HepG2 (cell line): ENCODE results near the gene GRM8. TPM values are rescaled to one million over a fixed set of nuclear protein-coding genes. Genes with fewer than 3 reads are reported as not detected.

Source experiments
- ATAC-seq: fragments of 200-7000 bp; cut with Tn5 transposase; 3 replicates; pipeline ENCODE4 v1.9.1; 2020; ENCODE audit warnings: mild to moderate bottlenecking, moderate library complexity
- BruUV-seq: library from RNA; stranded (reverse); fragments of 400-500 nt; replicated peaks from 2 replicates; lab custom pipeline; 2021; lab: Mats Ljungman, UMichigan
- CTCF ChIA-PET: fragments of 300-600 bp; formaldehyde crosslinking; extraction: SDS; loops from one replicate; lab custom pipeline; 2021; ENCODE audit warnings: low total read pairs, inconsistent platforms, low intra/inter-chr PET ratio; lab: Yijun Ruan, JAX
- POLR2A ChIA-PET: fragments of 350-600 bp; sonication (Branson Sonifier 250); formaldehyde crosslinking; loops from one replicate; lab custom pipeline; 2020; ENCODE audit warnings: antibody characterized with exemption, inconsistent platforms; lab: Yijun Ruan, JAX
- DNase-seq: peaks from one replicate; pipeline ENCODE4 v3.0.0-alpha.2; 2015; ENCODE audit warnings: low spot score
- FAIRE-seq: peaks from 3 replicates; lab custom pipeline; 2011; peaks lifted over from hg19 to GRCh38; lab: Jason Lieb, UNC
- H2AFZ ChIP-seq: one replicate; pipeline ENCODE4 v1.6.1; 2011; ENCODE audit warnings: low read length, inconsistent platforms
- H3K27ac ChIP-seq: fragments of 300-600 bp; 3 replicates; pipeline ENCODE4 v1.8.0; 2011; ENCODE audit warnings: mixed run types, mild to moderate bottlenecking, mixed read lengths, low read length, inconsistent platforms; ENCODE audit not compliant: insufficient read depth; ENCODE audit errors: extremely low read length
- H3K27me3 ChIP-seq, 2 experiments: fragments of 200-600 bp in 1 of 2; 2 replicates in 1 of 2; 3 replicates in 1 of 2; pipeline versions ENCODE4 v1.6.0 to v1.8.0; 2011; ENCODE audit warnings: low read length in 2 of 2, mild to moderate bottlenecking in 2 of 2, moderate library complexity in 2 of 2, inconsistent platforms in 1 of 2; ENCODE audit not compliant: insufficient read depth in 2 of 2, control insufficient read depth in 1 of 2
- H3K36me3 ChIP-seq, 2 experiments: fragments of 200-600 bp in 1 of 2; replicated peaks in 1 of 2; 2 replicates in 1 of 2; 3 replicates in 1 of 2; pipeline versions ENCODE4 v1.5.1 to v1.8.0; 2011; ENCODE audit warnings: low read length in 2 of 2, inconsistent platforms in 1 of 2; ENCODE audit not compliant: insufficient read depth in 2 of 2, control insufficient read depth in 1 of 2
- H3K4me1 ChIP-seq: 2 replicates; pipeline ENCODE4 v1.5.1; 2012; ENCODE audit warnings: low read length, inconsistent platforms; ENCODE audit not compliant: insufficient read depth
- H3K4me2 ChIP-seq: 2 replicates; pipeline ENCODE4 v1.6.0; 2011; ENCODE audit warnings: low read depth, low read length, inconsistent platforms
- H3K4me3 ChIP-seq, 3 experiments: fragments of 200-600 bp in 1 of 3; sonication (generic), shearing (Covaris generic) in 1 of 3; replicated peaks in 1 of 3; 2 replicates each; pipeline ENCODE4 v1.5.1; 2011 to 2016; ENCODE audit warnings: low read length in 3 of 3, inconsistent platforms in 2 of 3, low read depth in 2 of 3, mild to moderate bottlenecking in 2 of 3, control low read depth in 1 of 3, mixed read lengths in 1 of 3; ENCODE audit not compliant: insufficient read depth in 1 of 3
- H3K79me2 ChIP-seq: one replicate; pipeline ENCODE4 v1.6.1; 2011; ENCODE audit warnings: low read length, inconsistent platforms; ENCODE audit not compliant: insufficient read depth
- H3K9ac ChIP-seq: 2 replicates; pipeline ENCODE4 v1.6.0; 2011; ENCODE audit warnings: mild to moderate bottlenecking, low read depth, low read length, inconsistent platforms; ENCODE audit not compliant: insufficient read depth
- H3K9me3 ChIP-seq: 2 replicates; pipeline ENCODE4 v1.5.1; 2012; ENCODE audit warnings: mild to moderate bottlenecking, low read length
- H4K20me1 ChIP-seq: 2 replicates; pipeline ENCODE4 v1.6.0; 2011; ENCODE audit warnings: inconsistent platforms, mild to moderate bottlenecking, low read length, moderate library complexity; ENCODE audit not compliant: insufficient read depth
- ADNP ChIP-seq: sonication (generic); formaldehyde crosslinking; IDR thresholded peaks from 2 replicates; pipeline ENCODE4 v1.4.0; 2020; ENCODE audit warnings: missing genetic modification reagents
- FOXK1 ChIP-seq: sonication (generic); formaldehyde crosslinking; IDR thresholded peaks from 2 replicates; pipeline ENCODE4 v1.4.0; 2020; ENCODE audit warnings: low read depth, missing genetic modification reagents, borderline replicate concordance
- HMGA1 ChIP-seq: sonication (generic); formaldehyde crosslinking; conservative IDR thresholded peaks from 2 replicates; pipeline ENCODE4 v1.4.0; 2020; ENCODE audit warnings: missing genetic modification reagents
- MAFG ChIP-seq: sonication (generic); formaldehyde crosslinking; IDR thresholded peaks from 2 replicates; pipeline ENCODE4 v1.5.1; 2020; ENCODE audit warnings: mild to moderate bottlenecking, missing genetic modification reagents
- ZNF292 ChIP-seq: sonication (generic); formaldehyde crosslinking; IDR thresholded peaks from 2 replicates; pipeline ENCODE4 v1.8.1; 2022; ENCODE audit warnings: mild to moderate bottlenecking, low read depth, missing genetic modification reagents, borderline replicate concordance
- ZNF660 ChIP-seq: sonication (generic); formaldehyde crosslinking; IDR thresholded peaks from 2 replicates; pipeline ENCODE4 v1.5.1; 2020; ENCODE audit warnings: mild to moderate bottlenecking, low read depth, missing genetic modification reagents, borderline replicate concordance
- ZNF878 ChIP-seq: sonication (generic); formaldehyde crosslinking; IDR thresholded peaks from 2 replicates; pipeline ENCODE4 v1.8.1; 2023; ENCODE audit warnings: mild to moderate bottlenecking, missing genetic modification reagents, moderate library complexity
- WGBS: methylation state at CpG from one replicate; pipeline ENCODE4 v1.1.6; 2017; ENCODE audit warnings: low lambda C conversion rate; 5-methylcytosine and 5-hydroxymethylcytosine counted together
- in situ Hi-C: cut with HindIII; loops from 2 replicates; pipeline ENCODE4 v1.10.0; 2017; ENCODE audit warnings: low pct_unique_long_range_greater_than_20kb; ENCODE audit not compliant: extremely low pct_ligation_motif_present
- intact Hi-C: fragments of 100-400 bp; cut with micrococcal nuclease; formaldehyde crosslinking; loops from one replicate; pipeline ENCODE4 v1.10.0; 2022; ENCODE audit not compliant: unreplicated experiment
- polyA plus RNA-seq, 8 experiments: library from polyadenylated mRNA; depleted of rRNA in 3 of 8; stranded (reverse) in 7 of 8; unstranded in 1 of 8; fragments of >200 nt; fragmentation: Illumina TruSeq in 4 of 8; extraction: Trizol in 4 of 8; gene quantifications; 2 replicates each; pipeline versions ENCODE4 v1.2.1 to v1.2.3, GENCODE V29; 2011 to 2016; ENCODE audit warnings: low read depth in 4 of 8, missing spikeins in 1 of 8, mixed read lengths in 1 of 8; ENCODE audit not compliant: insufficient read depth in 1 of 8
- total RNA-seq, 5 experiments: library from RNA; depleted of rRNA; stranded (reverse); fragments of >200 nt; fragmentation: Illumina TruSeq; extraction: Trizol; gene quantifications; 2 replicates each; pipeline ENCODE4 v1.2.3, GENCODE V29; 2016; ENCODE audit warnings: low read depth in 1 of 5
- TF ChIP-seq, protein P1 (sequence below): sonication (generic); formaldehyde crosslinking; IDR thresholded peaks from 2 replicates; pipeline ENCODE4 v1.5.0; 2020; ENCODE audit warnings: mild to moderate bottlenecking, missing genetic modification reagents, moderate library complexity

The GRM8 gene
- total and polyA plus RNA-seq, 2 of the 13 experiments (the other 11 are each of a cell fraction or from before 2014, with no cell fraction given), result not detected

- Histone ChIP-seq H3K4me1 (no peaks in the 10 kb centered on the region), H3K9ac (no peak overlapping the region), H3K27ac (no peak overlapping the region), H3K36me3 (no peaks in the 10 kb centered on the region), H3K79me2 (no peaks in the 10 kb centered on the region), H3K4me3 (no peak overlapping the region), H4K20me1 (no peaks in the 10 kb centered on the region), H2AFZ (no peak overlapping the region), H3K4me2 (no peak overlapping the region), H3K27me3 (peaks cover 0 to 11% of the 10 kb centered on the region in 2 experiments; a peak in 2 of 5 replicates), H3K9me3 (no peaks in the 10 kb centered on the region)
- TF ChIP-seq, protein P1, sequence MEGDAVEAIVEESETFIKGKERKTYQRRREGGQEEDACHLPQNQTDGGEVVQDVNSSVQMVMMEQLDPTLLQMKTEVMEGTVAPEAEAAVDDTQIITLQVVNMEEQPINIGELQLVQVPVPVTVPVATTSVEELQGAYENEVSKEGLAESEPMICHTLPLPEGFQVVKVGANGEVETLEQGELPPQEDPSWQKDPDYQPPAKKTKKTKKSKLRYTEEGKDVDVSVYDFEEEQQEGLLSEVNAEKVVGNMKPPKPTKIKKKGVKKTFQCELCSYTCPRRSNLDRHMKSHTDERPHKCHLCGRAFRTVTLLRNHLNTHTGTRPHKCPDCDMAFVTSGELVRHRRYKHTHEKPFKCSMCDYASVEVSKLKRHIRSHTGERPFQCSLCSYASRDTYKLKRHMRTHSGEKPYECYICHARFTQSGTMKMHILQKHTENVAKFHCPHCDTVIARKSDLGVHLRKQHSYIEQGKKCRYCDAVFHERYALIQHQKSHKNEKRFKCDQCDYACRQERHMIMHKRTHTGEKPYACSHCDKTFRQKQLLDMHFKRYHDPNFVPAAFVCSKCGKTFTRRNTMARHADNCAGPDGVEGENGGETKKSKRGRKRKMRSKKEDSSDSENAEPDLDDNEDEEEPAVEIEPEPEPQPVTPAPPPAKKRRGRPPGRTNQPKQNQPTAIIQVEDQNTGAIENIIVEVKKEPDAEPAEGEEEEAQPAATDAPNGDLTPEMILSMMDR (CRISPR knock-in tag), result peak; percentile 32; the same call in 1 of the 2 replicates
- no peak for TF ChIP-seq ZNF660 (CRISPR knock-in tag)
- intact Hi-C loops (no loop called here), in situ Hi-C loops (no loop called here)
- CTCF ChIA-PET, result no interaction called here
- POLR2A ChIA-PET, result no interaction called here
- ATAC-seq (peak; percentile 56; the same call in 1 of the 3 replicates), DNase-seq (no peak), FAIRE-seq (no peak)
- 37% methylated on average over 6 of the region's 6 CpGs for WGBS
- no TSS peak for BruUV-seq
These were observed 12.9 kb downstream of the GRM8 start for GRCh38 chr7:127239814-127240213.

- Histone ChIP-seq H3K27me3 (no peaks in the 10 kb centered on the region), H3K4me2 (no peak overlapping the region), H3K9ac (no peak overlapping the region), H3K36me3 (no peaks in the 10 kb centered on the region), H3K79me2 (no peaks in the 10 kb centered on the region), H3K4me3 (no peak overlapping the region), H3K9me3 (no peaks in the 10 kb centered on the region), H4K20me1 (no peaks in the 10 kb centered on the region), H3K27ac (no peak overlapping the region), H2AFZ (no peak overlapping the region), H3K4me1 (no peaks in the 10 kb centered on the region)
- no peak for FAIRE-seq
- no peak for ATAC-seq
- CTCF ChIA-PET, result no interaction called here
- in situ Hi-C loops (no loop called here), intact Hi-C loops (no loop called here)
- 8% methylated on average over 2 of the region's 2 CpGs for WGBS
- POLR2A ChIA-PET, result no interaction called here
- no TSS peak for BruUV-seq
- TF ChIP-seq ZNF878 (CRISPR knock-in tag) (no peak), FOXK1 (CRISPR knock-in tag) (no peak), MAFG (CRISPR knock-in tag) (no peak), ADNP (CRISPR knock-in tag) (no peak), ZNF292 (CRISPR knock-in tag) (no peak), HMGA1 (CRISPR knock-in tag) (no peak)
- DNase-seq, result no peak
These were observed 19.1 kb downstream of the GRM8 start for GRCh38 chr7:127233630-127234029.
